ENCODE data around the gene HS3ST5.

- TF ChIP-seq POLR2A (IDR thresholded peaks at IDR 0.05) (no peak), CTCF (IDR thresholded peaks at IDR 0.05) (no peak), POLR2AphosphoS5 (IDR thresholded peaks at IDR 0.05) (no peak), EP300 (IDR thresholded peaks at IDR 0.05) (no peak)
Observed at GRCh38 chr6:114179411-114179810, 163.4 kb downstream of the HS3ST5 start.

Data from suprapubic skin (tissue), 4 donors.